Stimulated activated CD4-positive, alpha-beta T cell treated with anti-CD3 and anti-CD28 coated beads, Interleukin-12 subunit alpha, Interleukin-12 subunit beta, amount 100 ng/mL, for 48 hours (primary cell): ENCODE results near the gene IL21.
"Not testable (repeated sequence)": the region's sequence is repeated elsewhere in the genome, so short reads cannot be mapped to it uniquely, and the experiment has no call there.

Experiments
- DNase-seq, 3 donors: peaks; one replicate each; pipeline ENCODE4 v3.0.0-alpha.2; 2020; ENCODE audit warnings: low read depth in 2 of 3, low spot score in 1 of 3

The IL21 gene

GRCh38 chr4:122621016-122621507, at the start of gene IL21:
IL21 (minus strand) TSS chr4:122621066; CDS start chr4:122621011, 55 bp downstream.
- DNase-seq, result peak in 1 of 3 donors; percentile 24

GRCh38 chr4:122669911-122670738, 49.3 kb upstream of the IL21 start:
- no peak for DNase-seq

- no peak for DNase-seq
Observed at GRCh38 chr4:122668241-122668640, 47.4 kb upstream of the IL21 start.

GRCh38 chr4:122666527-122667245, 45.8 kb upstream of the IL21 start:
- no peak for DNase-seq

- no peak for DNase-seq
Observed at GRCh38 chr4:122665161-122665929, 44.5 kb upstream of the IL21 start.

- DNase-seq, result no peak
Observed at GRCh38 chr4:122663814-122664610, 43.1 kb upstream of the IL21 start.

GRCh38 chr4:122663291-122663690, 42.4 kb upstream of the IL21 start:
- DNase-seq, result no peak

- DNase-seq, result no peak
Observed at GRCh38 chr4:122662701-122663100, 41.8 kb upstream of the IL21 start.

- DNase-seq, result no peak
Observed at GRCh38 chr4:122661176-122662160, 40.6 kb upstream of the IL21 start.

- no peak for DNase-seq
Observed at GRCh38 chr4:122658818-122659295, 38.0 kb upstream of the IL21 start.

GRCh38 chr4:122658377-122658776, 37.5 kb upstream of the IL21 start:
- no peak for DNase-seq

GRCh38 chr4:122657553-122657952, 36.7 kb upstream of the IL21 start:
- DNase-seq, result no peak

GRCh38 chr4:122656583-122656982, 35.7 kb upstream of the IL21 start:
- not testable (repeated sequence) for DNase-seq

GRCh38 chr4:122652379-122652778, 31.5 kb upstream of the IL21 start:
- DNase-seq, result peak; percentile 36 to 73 (median 64)

GRCh38 chr4:122650148-122650547, 29.3 kb upstream of the IL21 start:
- no peak for DNase-seq

- no peak for DNase-seq
Observed at GRCh38 chr4:122647656-122648055, 26.8 kb upstream of the IL21 start.

GRCh38 chr4:122643257-122643656, 22.4 kb upstream of the IL21 start:
- DNase-seq, result no peak

- no peak for DNase-seq
Observed at GRCh38 chr4:122639181-122639580, 18.3 kb upstream of the IL21 start.

GRCh38 chr4:122636697-122637096, 15.8 kb upstream of the IL21 start:
- DNase-seq, result no peak
